Activated naive CD4-positive, alpha-beta T cell (primary cell): ENCODE measurements around the gene RIN3.

Source experiments
- DNase-seq, 4 experiments: peaks; one replicate each; lab custom pipeline; 2025; lab: John Stamatoyannopoulos, UW

RIN3 gene

DNA sequence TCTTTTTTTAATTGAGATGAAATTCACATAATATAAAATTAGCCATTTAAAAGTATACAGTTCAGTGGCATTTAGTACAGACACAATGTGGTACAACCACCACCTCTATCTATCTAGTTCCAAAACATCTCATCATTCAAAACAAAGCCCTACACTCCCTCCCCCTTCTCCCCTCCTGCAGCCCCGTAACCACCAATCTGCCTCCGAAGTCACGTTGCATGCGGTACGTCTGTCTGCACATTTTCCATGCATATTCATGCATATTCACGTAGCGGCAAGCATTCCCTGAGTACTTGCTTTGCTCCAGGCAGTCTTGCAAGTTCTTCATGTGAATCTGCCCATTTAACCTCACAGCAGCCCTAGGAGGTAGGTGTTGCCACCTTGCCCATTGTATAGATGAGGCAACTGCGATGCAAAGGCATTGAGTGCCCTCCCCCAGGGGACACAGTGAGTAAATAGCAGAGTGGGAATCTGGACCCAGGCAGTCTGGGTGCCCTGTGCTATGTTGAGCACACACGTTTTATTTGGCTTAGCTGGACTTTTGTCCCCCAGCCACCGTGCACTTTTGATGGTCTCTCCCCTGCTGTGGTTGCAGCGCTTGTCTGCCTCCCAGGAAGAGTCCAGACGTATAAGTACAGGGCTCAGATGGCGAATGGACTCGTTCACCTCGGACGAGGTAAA lies 43.4 kb downstream of the RIN3 start:
- DNase-seq, result no peak

- no peak for DNase-seq
Measured at GRCh38 chr14:92557544-92557912, 43.9 kb downstream of the RIN3 start.

GRCh38 chr14:92558319-92558718 lies 44.7 kb downstream of the RIN3 start:
- DNase-seq, result no peak

DNA sequence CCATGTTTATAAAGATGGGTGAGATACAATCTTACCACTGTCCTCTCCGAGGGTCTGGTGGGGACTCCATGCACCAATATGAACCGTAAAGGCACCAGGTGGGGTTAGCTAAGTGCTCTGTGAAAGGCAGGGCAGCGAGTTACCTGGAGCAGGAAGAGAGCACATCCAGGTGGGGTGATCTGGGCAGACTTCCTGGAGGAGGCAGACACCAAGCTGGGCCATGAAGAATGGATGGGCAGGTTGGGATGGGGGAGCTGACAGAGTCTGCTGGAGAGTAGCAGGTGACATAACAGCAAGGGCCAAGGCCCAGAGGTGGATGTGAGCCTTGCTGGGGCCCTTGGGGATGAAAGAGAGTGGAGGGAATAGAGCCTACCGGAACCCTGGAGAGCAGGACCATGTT lies 45.9 kb downstream of the RIN3 start:
- DNase-seq, result no peak

DNA sequence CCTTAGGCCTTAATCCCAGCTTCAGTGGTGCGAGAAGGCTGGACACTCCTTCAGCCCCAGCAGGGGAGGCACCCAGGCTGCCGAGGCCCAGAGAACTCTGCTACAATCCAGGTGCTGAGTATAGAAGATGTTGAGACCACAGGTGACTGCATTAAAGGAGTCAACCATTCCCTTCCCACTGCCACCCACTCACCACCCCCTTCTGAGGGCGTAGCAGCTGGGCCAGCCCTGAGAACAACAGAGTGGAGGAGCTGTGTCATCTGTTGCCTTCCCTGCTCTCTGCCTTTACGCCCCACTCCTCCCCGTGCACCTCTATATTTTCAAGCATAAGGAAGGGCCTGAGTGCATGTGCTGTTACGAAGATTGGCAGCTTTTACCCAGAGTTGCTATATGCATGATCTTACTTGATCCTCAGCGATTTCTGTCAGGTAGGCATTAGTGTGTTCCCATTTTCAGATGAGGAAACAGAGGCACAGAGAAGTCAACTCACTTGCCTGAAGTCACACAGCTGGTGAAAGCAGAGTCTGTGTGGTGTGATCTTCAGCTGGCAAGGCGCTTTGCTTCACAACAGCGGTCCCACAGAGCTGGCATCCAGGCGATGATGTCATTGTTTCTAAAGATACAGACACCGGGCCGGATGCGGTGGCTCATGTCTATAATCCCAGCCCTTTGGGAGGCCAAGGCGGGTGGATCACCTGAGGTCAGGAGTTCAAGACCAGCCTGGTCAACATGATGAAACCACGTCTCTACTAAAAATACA lies 46.7 kb downstream of the RIN3 start:
- DNase-seq, result peak in 2 of 4 experiments; percentile 23 to 47

GRCh38 chr14:92561906-92562479 lies 48.4 kb downstream of the RIN3 start:
- DNase-seq, result no peak

DNA sequence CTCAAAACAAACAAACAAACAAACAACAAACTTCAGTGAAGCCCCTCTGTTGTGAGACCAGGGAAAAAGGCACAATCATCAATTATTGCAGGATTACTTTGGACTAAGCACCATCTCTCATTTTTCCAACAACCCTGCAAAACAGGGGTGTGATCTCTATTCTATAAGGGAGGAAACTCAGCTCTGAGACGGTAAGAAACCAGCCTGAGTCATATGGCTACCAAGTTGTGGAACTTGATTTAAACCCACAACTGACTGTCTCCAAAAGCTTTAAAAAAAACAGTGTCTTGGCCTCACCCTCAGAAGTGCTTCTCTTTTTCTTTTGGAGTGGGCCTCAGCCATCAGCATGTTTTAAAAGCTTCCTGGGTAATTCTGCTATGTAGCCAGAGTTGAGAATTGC lies 49.8 kb downstream of the RIN3 start:
- no peak for DNase-seq

- no peak for DNase-seq
Measured at GRCh38 chr14:92563765-92564285, 50.2 kb downstream of the RIN3 start.

GRCh38 chr14:92564344-92565039 lies 50.9 kb downstream of the RIN3 start:
- DNase-seq, result no peak

DNA sequence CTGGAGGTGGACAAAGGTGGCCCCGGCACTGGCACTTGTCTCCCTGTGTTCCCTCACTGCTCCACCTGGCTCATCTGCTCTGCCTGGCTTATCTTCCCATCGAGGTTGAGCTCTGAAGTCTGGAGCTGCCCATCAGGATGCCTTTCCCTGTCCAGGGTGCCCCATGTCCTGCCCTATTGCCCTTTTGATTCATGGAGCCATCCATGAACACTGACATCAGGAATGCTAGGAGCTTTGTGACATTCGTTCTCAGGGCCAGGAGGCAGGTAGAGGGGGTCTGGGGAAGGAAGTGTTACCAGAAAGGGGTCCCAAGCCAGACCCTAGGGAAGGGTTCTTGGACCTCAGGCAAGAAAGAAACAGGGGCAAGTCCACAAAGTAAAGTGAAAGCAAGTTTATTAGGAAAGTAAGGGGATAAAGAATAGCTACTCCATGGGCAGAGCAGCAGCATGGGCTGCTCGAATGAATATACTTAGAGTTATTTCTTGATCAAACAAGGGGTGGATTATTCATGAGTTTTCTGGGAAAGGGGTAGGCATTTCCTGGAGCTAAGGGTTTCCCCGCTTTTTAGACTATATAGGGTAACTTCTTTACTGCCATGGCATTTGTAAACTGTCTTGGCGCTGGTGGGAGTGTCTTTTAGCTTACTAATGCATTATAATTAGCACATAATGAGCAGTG lies 51.6 kb downstream of the RIN3 start:
- no peak for DNase-seq

- DNase-seq, result no peak
Measured at GRCh38 chr14:92565718-92566115, 52.1 kb downstream of the RIN3 start.

DNA sequence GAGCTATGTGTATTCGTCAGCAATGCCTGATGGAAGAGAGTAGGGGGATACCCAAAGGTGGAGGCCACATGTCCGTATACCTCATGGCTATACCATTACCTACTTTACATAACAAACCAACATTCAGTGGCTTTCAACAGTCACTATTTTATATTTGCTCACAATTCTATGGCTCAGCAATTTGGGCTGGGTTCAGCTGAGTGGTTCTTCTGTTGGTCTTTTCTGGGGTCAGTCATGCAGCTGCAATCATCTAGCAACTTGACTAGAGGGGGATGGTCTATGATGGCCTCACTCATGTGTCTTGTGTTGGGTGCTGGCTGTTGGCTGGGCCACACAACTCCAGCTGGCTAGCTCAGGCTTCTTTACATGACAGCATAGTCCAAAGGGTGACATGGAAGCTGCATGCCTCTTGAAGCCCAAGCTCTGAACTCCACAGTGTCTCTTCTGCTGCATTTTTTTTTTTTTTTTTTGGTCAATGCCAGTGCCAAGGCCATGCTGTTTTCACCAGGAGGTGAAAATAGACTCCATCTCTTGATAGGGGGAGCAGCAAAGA lies 53.7 kb downstream of the RIN3 start:
- DNase-seq, result no peak

DNA sequence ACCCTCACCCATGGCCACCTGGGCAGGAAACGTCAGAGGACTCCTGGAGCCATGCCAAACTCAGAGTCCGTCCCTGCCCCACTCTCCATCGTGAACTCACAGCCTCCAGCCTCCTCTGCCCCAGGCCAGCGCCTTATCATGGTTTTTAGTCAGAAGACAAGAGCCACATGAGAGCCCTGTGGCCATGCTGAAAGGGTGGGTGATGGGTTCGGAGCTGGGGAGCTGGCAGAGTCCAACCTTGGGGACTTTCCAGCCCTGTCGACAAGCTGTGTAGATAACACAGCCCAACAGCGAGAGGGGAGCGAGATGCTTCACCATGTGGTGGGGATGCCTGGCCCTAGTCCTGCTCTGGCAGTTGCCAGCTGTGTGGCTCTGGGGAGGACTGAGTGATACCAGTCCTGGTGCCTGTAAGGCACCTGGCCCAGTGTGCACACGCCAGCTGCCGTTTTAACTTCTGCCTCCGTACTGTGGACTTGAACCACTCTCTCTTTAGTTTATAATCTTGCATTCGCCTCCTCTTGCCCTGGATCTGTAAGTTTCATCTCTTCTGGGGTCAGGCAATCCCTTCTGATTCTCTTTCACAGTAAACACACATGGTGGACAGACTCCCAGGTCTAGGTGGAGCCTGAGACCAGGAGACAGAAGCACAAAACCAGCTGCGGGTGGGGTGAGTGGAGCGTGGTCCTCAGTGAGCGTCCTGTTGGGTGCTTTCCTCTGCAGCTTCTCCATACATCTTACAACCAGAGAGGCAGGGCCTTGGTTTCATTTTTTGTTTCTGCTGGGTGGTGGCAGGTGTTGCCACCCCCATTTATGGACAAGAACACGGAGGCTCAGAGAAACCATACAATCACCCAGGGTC lies 55.3 kb downstream of the RIN3 start:
- DNase-seq, result no peak

DNA sequence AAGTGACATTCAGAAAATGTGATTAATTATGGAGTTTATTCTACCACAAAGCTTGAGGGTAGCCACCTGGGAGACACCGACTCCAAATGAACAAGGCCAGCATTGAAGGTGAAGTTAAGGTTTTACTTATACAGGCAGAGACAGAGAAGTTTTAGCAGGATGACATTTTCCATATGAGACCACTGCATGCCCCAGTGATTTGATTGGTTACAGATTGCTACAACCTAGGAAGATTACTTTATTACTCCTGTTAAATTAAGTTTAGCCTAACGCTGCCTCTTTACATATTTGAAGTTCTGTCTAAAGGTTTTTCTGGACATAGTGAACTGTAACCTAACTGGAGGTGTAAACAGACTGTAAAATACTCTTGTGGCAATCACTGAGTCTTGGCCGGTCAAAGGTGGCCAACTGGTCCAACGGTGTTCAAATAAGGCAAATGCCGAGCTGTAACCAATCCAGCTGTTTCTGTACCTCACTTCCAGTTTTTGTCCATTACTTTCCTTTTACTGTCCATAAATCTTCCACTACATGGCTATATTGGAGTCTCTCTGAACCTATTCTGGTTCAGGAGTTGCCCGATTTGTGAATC lies 57.2 kb downstream of the RIN3 start:
- DNase-seq, result no peak

- no peak for DNase-seq
Measured at GRCh38 chr14:92572050-92572449, 58.5 kb downstream of the RIN3 start.

GRCh38 chr14:92573761-92574498 lies 60.3 kb downstream of the RIN3 start:
- DNase-seq, result no peak

DNA sequence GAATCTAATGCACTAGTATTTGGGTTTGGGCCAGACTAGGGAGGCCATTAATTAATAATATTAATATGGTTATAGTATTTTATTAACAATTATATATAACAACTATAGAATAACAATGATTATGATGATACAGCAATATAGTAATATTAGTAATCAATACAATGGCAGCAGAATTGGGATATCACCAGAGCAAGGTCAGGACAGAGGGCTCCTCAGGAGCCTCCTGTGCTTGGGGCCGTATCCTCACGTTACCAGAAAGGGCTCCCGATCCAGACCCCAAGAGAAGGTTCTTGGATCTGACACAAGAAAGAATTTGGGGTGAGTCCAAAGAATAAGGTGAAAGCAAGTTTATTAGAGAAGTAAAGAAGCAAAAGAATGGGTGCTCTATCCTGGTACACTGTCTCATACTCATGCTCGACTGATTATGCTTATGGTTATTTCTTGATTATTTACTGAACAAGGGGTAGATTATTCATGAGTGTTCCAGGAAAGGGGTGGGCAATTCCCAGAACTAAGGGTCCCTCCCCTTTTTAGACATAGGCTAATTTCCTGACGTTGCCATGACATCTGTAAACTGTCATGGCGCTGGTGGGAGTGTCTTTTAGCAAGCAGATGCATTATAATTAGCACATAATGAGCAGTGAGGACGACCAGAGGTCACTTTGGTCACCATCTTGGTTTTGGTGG lies 61.6 kb downstream of the RIN3 start:
- no peak for DNase-seq

DNA sequence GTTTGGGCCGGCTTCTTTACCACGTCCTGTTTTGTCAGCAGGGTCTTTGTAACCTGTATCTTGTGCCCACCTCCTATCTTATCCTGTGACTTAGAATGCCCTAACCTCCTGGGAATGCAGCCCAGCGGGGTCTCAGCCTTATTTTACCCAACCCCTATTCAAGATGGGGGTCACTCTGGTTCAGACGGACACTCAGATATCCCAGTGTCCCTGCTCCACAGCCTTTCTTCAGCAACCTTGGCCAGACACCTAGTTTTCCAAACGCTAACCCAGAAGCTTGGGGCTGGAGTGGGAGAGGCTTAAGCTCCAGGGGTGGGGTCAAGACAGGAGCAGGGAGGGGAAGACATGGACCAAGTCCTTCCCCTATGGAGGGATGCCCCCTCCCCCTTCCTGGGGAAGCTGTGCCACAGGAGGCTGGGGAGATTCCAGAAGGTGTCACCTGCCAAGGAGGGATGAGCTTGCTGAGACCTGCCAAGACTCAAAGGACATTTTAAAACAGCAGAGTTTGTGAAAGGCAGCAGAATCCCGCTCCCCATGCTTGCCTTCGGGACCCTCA lies 62.2 kb downstream of the RIN3 start:
- DNase-seq, result no peak

DNA sequence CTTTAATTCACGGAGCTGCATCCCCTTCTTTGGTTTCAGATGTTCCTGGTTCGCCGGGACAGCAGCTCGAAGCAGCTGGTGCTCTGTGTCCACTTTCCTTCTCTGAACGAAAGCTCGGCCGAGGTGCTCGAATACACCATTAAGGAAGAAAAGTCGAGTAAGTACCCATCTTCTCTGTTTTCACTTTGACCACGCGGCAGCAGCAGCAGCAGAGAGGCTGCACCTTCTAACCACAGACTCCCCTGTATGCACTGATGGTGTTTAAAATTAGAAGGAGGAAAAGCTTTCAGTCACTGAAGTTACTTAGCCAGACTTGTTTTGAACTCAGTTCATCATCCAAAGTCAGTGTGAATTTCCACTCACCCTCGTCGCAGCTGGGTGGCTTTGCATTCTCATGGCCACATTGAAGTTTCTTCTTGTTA lies 63.8 kb downstream of the RIN3 start:
- DNase-seq, result peak in 1 of 4 experiments; percentile 17
